ENCODE data around the gene REC8. TPM values are rescaled to one million over a fixed set of nuclear protein-coding genes. Genes with fewer than 3 reads are reported as not detected.
A peak's percentile ranks its signal among the peaks of the same experiment; 100 is the strongest.

The REC8 gene
- total RNA-seq, 2 donors from 2014 or later, result 7.8 to 8.9 TPM

- intact Hi-C loops (cut with DNase I), result no loop called here
- 66 to 100% methylated on average over 1 to 2 of the region's 2 CpGs for WGBS, 2 donors
- TF ChIP-seq, protein P1, sequence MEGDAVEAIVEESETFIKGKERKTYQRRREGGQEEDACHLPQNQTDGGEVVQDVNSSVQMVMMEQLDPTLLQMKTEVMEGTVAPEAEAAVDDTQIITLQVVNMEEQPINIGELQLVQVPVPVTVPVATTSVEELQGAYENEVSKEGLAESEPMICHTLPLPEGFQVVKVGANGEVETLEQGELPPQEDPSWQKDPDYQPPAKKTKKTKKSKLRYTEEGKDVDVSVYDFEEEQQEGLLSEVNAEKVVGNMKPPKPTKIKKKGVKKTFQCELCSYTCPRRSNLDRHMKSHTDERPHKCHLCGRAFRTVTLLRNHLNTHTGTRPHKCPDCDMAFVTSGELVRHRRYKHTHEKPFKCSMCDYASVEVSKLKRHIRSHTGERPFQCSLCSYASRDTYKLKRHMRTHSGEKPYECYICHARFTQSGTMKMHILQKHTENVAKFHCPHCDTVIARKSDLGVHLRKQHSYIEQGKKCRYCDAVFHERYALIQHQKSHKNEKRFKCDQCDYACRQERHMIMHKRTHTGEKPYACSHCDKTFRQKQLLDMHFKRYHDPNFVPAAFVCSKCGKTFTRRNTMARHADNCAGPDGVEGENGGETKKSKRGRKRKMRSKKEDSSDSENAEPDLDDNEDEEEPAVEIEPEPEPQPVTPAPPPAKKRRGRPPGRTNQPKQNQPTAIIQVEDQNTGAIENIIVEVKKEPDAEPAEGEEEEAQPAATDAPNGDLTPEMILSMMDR (IDR thresholded peaks at IDR 0.05), result no peak
- no peak for TF ChIP-seq POLR2A (IDR thresholded peaks at IDR 0.05)
- peak overlapping the region; percentile 42 to 87 (median 68) for H3K27ac ChIP-seq
- no peaks in the 10 kb centered on the region for H3K27me3 ChIP-seq
- H3K36me3 ChIP-seq (replicated peaks in 1 of 2; ENCODE audit: insufficient read depth in 1 of 2, low read depth in 2 of 2), result peaks cover 9 to 24% of the 10 kb centered on the region in 2 donors
- ATAC-seq, result no peak
- peaks cover 30% of the 10 kb centered on the region for H3K4me1 ChIP-seq
- H3K9me3 ChIP-seq, result no peaks in the 10 kb centered on the region
- no peak overlapping the region for H3K4me3 ChIP-seq
- DNase-seq, result no peak
Observed at GRCh38 chr14:24187539-24187915, 15.6 kb downstream of the REC8 start.

GRCh38 chr14:24188251-24189058 is 16.6 kb downstream of the REC8 start, which contains the start of gene IPO4:
Gene IPO4, minus strand, starts transcription at chr14:24188816. Its CDS starts 29 bp downstream, at chr14:24188787.
- Histone ChIP-seq H3K4me3 (peak within 1 kb of the TSS; percentile 16 to 24), H3K4me1 (peaks cover 38% of the 10 kb centered on the region), H3K27ac (peak within 1 kb of the TSS; percentile 42 to 87 (median 68)), H3K27me3 (no peaks in the 10 kb centered on the region), H3K36me3 (replicated peaks in 1 of 2; ENCODE audit: insufficient read depth in 1 of 2, low read depth in 2 of 2) (peaks cover 1 to 15% of the 10 kb centered on the region in 2 donors), H3K9me3 (no peaks in the 10 kb centered on the region)
- 0% methylated on average over 11 to 65 of the region's 65 CpGs for WGBS, 2 donors
- peak in 2 of 3 donors; percentile 84 to 85 for TF ChIP-seq POLR2A (IDR thresholded peaks at IDR 0.05)
- TF ChIP-seq, protein P1 (IDR thresholded peaks at IDR 0.05), result peak in 1 of 7 experiments; percentile 8
- DNase-seq (peak; percentile 96 to 98 (median 97)), ATAC-seq (peak; percentile 98)
- intact Hi-C loops (cut with DNase I), result no loop called here

DNA sequence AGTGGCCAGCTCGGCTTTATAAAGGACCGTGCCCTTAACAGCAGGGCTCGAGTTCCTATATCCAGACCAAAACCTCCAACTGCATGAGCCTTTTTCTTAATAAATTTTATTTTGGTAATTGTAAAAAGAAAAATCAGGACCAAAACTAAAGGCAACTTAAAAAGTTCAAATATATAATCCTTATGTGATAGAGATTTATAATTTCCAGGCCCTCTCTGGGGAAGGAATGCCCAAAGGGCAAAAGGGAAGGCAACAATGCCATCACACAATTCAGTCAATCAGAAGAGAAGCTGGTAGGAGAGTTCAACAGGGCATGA is 17.1 kb downstream of the REC8 start:
- H3K36me3 ChIP-seq (replicated peaks in 1 of 2; ENCODE audit: insufficient read depth in 1 of 2, low read depth in 2 of 2), result peaks cover 0 to 10% of the 10 kb centered on the region in 2 donors
- ATAC-seq, result no peak
- no peak for TF ChIP-seq POLR2A (IDR thresholded peaks at IDR 0.05)
- TF ChIP-seq, protein P1 (IDR thresholded peaks at IDR 0.05), result no peak
- peak overlapping the region in 3 of 4 donors; percentile 15 to 87 (median 79) for H3K27ac ChIP-seq
- H3K9me3 ChIP-seq, result no peaks in the 10 kb centered on the region
- H3K27me3 ChIP-seq, result no peaks in the 10 kb centered on the region
- H3K4me3 ChIP-seq, result no peak overlapping the region
- no peak for DNase-seq
- peaks cover 41% of the 10 kb centered on the region for H3K4me1 ChIP-seq
- 0% methylated on average over 3 of the region's 3 CpGs for WGBS, 2 donors
- intact Hi-C loops (cut with DNase I), result no loop called here

GRCh38 chr14:24189460-24189859 is 17.6 kb downstream of the REC8 start:
- ATAC-seq (no peak), DNase-seq (no peak)
- H3K27me3 ChIP-seq, result no peaks in the 10 kb centered on the region
- H3K36me3 ChIP-seq (replicated peaks in 1 of 2; ENCODE audit: insufficient read depth in 1 of 2, low read depth in 2 of 2), result peaks cover 0 to 6% of the 10 kb centered on the region in 2 donors
- H3K4me1 ChIP-seq, result peaks cover 45% of the 10 kb centered on the region
- H3K4me3 ChIP-seq, result no peak overlapping the region
- no peaks in the 10 kb centered on the region for H3K9me3 ChIP-seq
- intact Hi-C loops (cut with DNase I), result no loop called here
- TF ChIP-seq, protein P1 (IDR thresholded peaks at IDR 0.05), result no peak
- no peak for TF ChIP-seq POLR2A (IDR thresholded peaks at IDR 0.05)
- H3K27ac ChIP-seq, result peak overlapping the region in 2 of 4 donors; percentile 15 to 87
- WGBS, 2 donors, result 84 to 90% methylated on average over 9 of the region's 9 CpGs
